SIG-M5 (cell line): ENCODE measurements around the gene ZNF280A.

ENCODE experiments used
- DNase-seq: peaks from one replicate; lab custom pipeline; 2025; lab: John Stamatoyannopoulos, UW

Gene ZNF280A

DNA sequence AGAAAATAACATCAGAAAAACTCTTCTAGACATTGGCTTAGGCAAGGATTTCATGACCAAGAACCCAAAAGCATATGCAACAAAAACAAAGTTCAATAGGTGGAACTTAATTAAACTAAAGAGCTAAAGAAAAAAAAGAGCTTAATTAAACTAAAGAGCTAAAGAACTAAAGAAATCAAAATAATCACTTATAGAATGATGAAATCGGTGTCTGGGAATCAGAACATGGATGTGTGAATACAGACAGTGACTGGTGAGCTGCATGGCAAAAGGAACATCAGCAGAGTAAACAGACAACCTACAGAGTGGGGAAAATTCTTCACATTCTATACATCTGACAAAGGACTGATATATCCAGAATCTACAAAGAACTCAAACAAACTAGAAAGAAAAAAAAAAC lies 53.0 kb downstream of the ZNF280A start:
- no peak for DNase-seq

GRCh38 chr22:22465782-22466181 lies 54.3 kb downstream of the ZNF280A start:
- DNase-seq = no peak

DNA sequence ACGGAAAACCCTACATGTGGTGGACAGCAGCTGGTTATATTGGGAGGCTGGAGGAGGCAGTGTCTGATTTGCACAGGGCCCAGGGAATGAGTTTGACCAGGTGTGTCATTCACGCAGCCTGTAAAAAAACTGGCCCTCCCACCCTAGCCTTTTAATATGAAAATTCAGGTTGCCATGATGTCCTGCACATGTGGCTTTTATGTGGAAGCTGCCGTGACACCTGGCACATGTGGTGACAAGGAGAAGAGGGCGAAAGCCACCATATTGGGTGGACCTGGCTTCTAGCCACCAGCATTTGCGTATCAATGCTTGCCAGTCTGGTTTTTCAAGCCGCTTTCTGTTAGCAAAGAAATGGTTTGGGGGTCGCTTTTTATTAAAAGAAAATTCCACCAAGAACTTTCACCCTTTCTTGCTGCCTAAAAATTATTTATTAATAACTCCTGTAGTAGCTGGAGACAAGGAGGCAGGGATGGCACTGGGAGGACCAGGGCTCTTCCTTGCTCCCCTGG lies 54.9 kb downstream of the ZNF280A start:
- DNase-seq = no peak

GRCh38 chr22:22464541-22465054 lies 55.5 kb downstream of the ZNF280A start:
- no peak for DNase-seq

DNA sequence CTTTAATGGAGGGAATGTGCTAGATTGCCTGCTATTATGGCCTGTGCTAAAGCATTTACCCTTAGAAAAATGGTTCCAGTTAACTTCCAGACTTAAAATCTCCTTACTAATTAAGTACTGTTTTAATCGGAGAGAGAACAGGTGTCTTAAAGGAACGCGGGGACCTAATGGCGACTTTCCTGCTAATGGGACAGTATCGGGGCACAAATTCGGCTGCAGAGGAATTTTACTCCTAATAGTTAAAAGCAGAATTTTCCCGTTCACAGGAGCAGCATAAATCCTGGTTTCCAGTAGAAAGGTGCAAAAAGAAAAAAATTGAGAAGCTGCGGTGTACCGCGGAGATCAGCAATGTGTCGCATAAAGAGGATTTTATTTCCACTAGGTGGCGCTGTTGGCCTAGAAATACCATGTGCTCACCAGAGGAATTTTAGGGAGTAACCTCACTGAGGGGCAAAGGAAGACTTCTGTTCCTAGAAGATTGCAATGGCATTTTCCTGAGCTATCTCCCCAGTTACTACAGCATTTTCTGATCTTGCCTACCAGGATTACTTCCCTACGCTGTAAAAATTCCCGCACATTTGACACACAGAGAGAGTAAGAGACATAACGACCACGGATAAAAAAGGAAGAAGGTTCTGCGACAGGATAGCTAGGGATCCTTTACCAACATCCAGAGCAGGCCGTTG lies 56.1 kb downstream of the ZNF280A start:
- no peak for DNase-seq
